ENCODE measurements around the gene MUC5AC.

GRCh38 chr11:1235306-1235900 is 77.7 kb downstream of the MUC5AC start:
- TF ChIP-seq CTCF (IDR thresholded peaks at IDR 0.05) (no peak), POLR2A (IDR thresholded peaks at IDR 0.05) (no peak)
